WTC11 (cell line): ENCODE measurements around the gene CTDSP2.

Experiments
- CREM ChIP-seq: sonication (generic); formaldehyde crosslinking; IDR thresholded peaks from 2 replicates; pipeline ENCODE4 v1.8.1; 2022; ENCODE audit warnings: mild to moderate bottlenecking, missing genetic modification reagents, moderate library complexity
- CTCF ChIP-seq: fragments of 200-600 bp; IDR thresholded peaks from 2 replicates; pipeline ENCODE4 v1.8.0; 2022; ENCODE audit warnings: antibody characterized with exemption
- ESRRA ChIP-seq: sonication (generic); formaldehyde crosslinking; IDR thresholded peaks from 2 replicates; pipeline ENCODE4 v1.8.1; 2022; ENCODE audit warnings: mild to moderate bottlenecking, missing genetic modification reagents, borderline replicate concordance
- MAX ChIP-seq: sonication (generic); formaldehyde crosslinking; IDR thresholded peaks from 2 replicates; pipeline ENCODE4 v1.8.0; 2022; ENCODE audit warnings: mild to moderate bottlenecking, missing genetic modification reagents
- PRDM15 ChIP-seq: sonication (generic); formaldehyde crosslinking; IDR thresholded peaks from 2 replicates; pipeline ENCODE4 v1.8.0; 2022; ENCODE audit warnings: missing genetic modification reagents
- TEAD1 ChIP-seq: sonication (generic); formaldehyde crosslinking; IDR thresholded peaks from 2 replicates; pipeline ENCODE4 v1.8.0; 2022; ENCODE audit warnings: mild to moderate bottlenecking, missing genetic modification reagents
- ZBTB43 ChIP-seq: sonication (generic); formaldehyde crosslinking; IDR thresholded peaks from 2 replicates; pipeline ENCODE4 v1.8.1; 2023; ENCODE audit warnings: mild to moderate bottlenecking, missing genetic modification reagents

- TF ChIP-seq CTCF = no peak
- TF ChIP-seq ESRRA (CRISPR knock-in tag) = no peak
- no peak for TF ChIP-seq CREM (CRISPR knock-in tag)
- TF ChIP-seq PRDM15 (CRISPR knock-in tag) = no peak
- TF ChIP-seq TEAD1 (CRISPR knock-in tag) = no peak
- no peak for TF ChIP-seq ZBTB43 (CRISPR knock-in tag)
- no peak for TF ChIP-seq MAX (CRISPR knock-in tag)
Observed at GRCh38 chr12:57826400-57826799, 20.1 kb downstream of the CTDSP2 start.
